Caco-2 (cell line): ENCODE measurements around the gene STYXL2. TPM values are rescaled to one million over a fixed set of nuclear protein-coding genes. Genes with fewer than 3 reads are reported as not detected.

Experiments
- BruUV-seq: library from RNA; stranded (reverse); fragments of 400-500 nt; replicated peaks from 2 replicates; lab custom pipeline; 2021; lab: Mats Ljungman, UMichigan
- CTCF ChIA-PET: fragments of 300-600 bp; sonication (Branson Sonifier 250); formaldehyde crosslinking; loops from one replicate; lab custom pipeline; 2022; ENCODE audit warnings: antibody characterized with exemption; lab: Charles Lee
- POLR2A ChIA-PET: fragments of 300-600 bp; sonication (Branson Sonifier 250); formaldehyde crosslinking; loops from one replicate; lab custom pipeline; 2022; ENCODE audit warnings: antibody characterized with exemption; lab: Charles Lee
- DNase-seq, 2 experiments: peaks; one replicate each; pipeline versions ENCODE4 v3.0.0 to v3.0.0-alpha.2; 2020 to 2022
- H3K27me3 ChIP-seq: replicated peaks from 2 replicates; pipeline ENCODE4 v1.6.0; 2011; ENCODE audit warnings: low read length; ENCODE audit not compliant: control insufficient read depth, insufficient read depth
- H3K36me3 ChIP-seq: 2 replicates; pipeline ENCODE4 v1.5.1; 2011; ENCODE audit warnings: low read length; ENCODE audit not compliant: control insufficient read depth, insufficient read depth
- H3K4me1 ChIP-seq: fragments of 250-450 bp; sonication (Bioruptor Pico); 2 replicates; pipeline ENCODE4 v1.5.1; 2020; ENCODE audit warnings: mild to moderate bottlenecking
- H3K4me3 ChIP-seq: 2 replicates; pipeline ENCODE4 v1.5.1; 2011; ENCODE audit warnings: low read depth, mild to moderate bottlenecking, control low read depth, low read length
- H3K9me3 ChIP-seq: fragments of 250-450 bp; sonication (Bioruptor Pico); 2 replicates; pipeline ENCODE4 v1.5.1; 2020; ENCODE audit warnings: mild to moderate bottlenecking, moderate library complexity
- H3K27ac Mint-ChIP-seq: one replicate; pipeline ENCODE4 v1.8.0; 2022; ENCODE audit warnings: mixed read lengths; ENCODE audit not compliant: unreplicated experiment
- H3K27me3 Mint-ChIP-seq: one replicate; pipeline ENCODE4 v1.8.0; 2022; ENCODE audit warnings: mixed read lengths; ENCODE audit not compliant: insufficient read depth, unreplicated experiment
- H3K36me3 Mint-ChIP-seq: one replicate; pipeline ENCODE4 v1.8.0; 2022; ENCODE audit warnings: mild to moderate bottlenecking, mixed read lengths; ENCODE audit not compliant: insufficient read depth, unreplicated experiment
- H3K4me1 Mint-ChIP-seq: one replicate; pipeline ENCODE4 v1.8.0; 2022; ENCODE audit warnings: low read depth, mixed read lengths; ENCODE audit not compliant: unreplicated experiment
- H3K4me3 Mint-ChIP-seq: one replicate; pipeline ENCODE4 v1.8.0; 2022; ENCODE audit warnings: mild to moderate bottlenecking, moderate library complexity, mixed read lengths; ENCODE audit not compliant: unreplicated experiment
- H3K9me3 Mint-ChIP-seq: one replicate; pipeline ENCODE4 v1.8.0; 2022; ENCODE audit warnings: mixed read lengths; ENCODE audit not compliant: unreplicated experiment
- CTCF ChIP-seq, 2 experiments: fragments of 200-600 bp in 1 of 2; IDR thresholded peaks; 1 replicate in 1 of 2; 2 replicates in 1 of 2; pipeline versions ENCODE4 v1.5.1 to v1.8.0; 2011 to 2022; ENCODE audit warnings: antibody characterized with exemption in 1 of 2, control low read depth in 1 of 2, inconsistent platforms in 1 of 2, low read depth in 1 of 2, low read length in 1 of 2, mild to moderate bottlenecking in 1 of 2, moderate library complexity in 1 of 2; ENCODE audit not compliant: insufficient read depth in 1 of 2, severe bottlenecking in 1 of 2, unreplicated experiment in 1 of 2
- intact Hi-C: fragments of 100-400 bp; cut with micrococcal nuclease; formaldehyde crosslinking; loops from one replicate; pipeline ENCODE4 v1.10.0; 2022; ENCODE audit not compliant: unreplicated experiment
- total RNA-seq: library from RNA; stranded (reverse); gene quantifications from 2 replicates; pipeline ENCODE4 v1.2.3, GENCODE V29; 2022

The STYXL2 gene
- total RNA-seq, 1 experiment from 2014 or later = not detected

DNA sequence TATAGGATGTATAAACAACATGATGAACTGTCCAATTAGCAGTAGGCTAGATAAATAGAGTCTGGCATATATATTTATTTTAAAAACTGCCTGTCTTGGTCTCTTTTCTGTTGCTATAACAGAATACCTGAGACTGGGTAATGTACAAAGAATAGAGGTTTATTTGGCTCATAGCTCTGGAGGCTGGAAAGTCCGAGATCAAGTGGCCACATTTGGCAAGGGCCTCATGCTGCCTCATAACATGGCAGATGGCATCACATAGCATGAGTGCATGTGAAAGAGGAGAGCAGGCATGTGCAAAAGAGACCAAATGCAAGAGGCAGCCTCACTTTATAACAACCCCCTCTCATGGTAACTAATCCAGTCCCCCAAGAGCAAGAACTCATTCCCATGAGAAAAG, 6.0 kb downstream of the STYXL2 start:
- no peak for TF ChIP-seq CTCF (IDR thresholded peaks at IDR 0.05; ENCODE audit: insufficient read depth in 1 of 2, low read depth in 1 of 2, low read length in 1 of 2, severe bottlenecking in 1 of 2, unreplicated experiment in 1 of 2)
- H3K4me1 Mint-ChIP-seq = peaks cover 2% of the 10 kb centered on the region
- H3K27me3 Mint-ChIP-seq = no peaks in the 10 kb centered on the region
- H3K4me3 Mint-ChIP-seq = no peak overlapping the region
- no TSS peak for BruUV-seq
- H3K36me3 Mint-ChIP-seq = no peaks in the 10 kb centered on the region
- no peak overlapping the region for H3K4me3 ChIP-seq
- H3K9me3 Mint-ChIP-seq = peaks cover 8% of the 10 kb centered on the region
- no peaks in the 10 kb centered on the region for H3K4me1 ChIP-seq
- intact Hi-C loops = no loop called here
- no peaks in the 10 kb centered on the region for H3K9me3 ChIP-seq
- no peaks in the 10 kb centered on the region for H3K27me3 ChIP-seq
- H3K27ac Mint-ChIP-seq = no peak overlapping the region
- ChIA-PET POLR2A (no interaction called here), CTCF (no interaction called here)
- no peak for DNase-seq
- no peaks in the 10 kb centered on the region for H3K36me3 ChIP-seq

DNA sequence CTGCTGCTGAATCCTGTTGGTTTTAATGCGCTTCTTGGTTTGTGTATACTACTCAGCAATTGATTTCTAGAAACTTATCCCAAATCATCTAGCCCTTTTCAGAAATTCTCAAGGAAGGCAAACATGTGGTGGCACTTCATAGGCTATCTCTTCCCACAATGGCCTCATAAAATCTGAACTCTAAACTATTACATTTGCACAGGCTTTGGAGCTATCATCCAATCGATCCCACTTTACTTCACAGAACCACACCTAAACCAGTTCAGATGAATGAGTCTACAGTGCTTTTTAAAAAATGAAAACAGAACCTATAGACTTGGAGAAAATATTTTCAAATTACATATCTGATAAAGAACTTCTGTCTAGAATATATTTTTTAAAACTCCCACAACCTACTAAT, 6.9 kb downstream of the STYXL2 start:
- Histone ChIP-seq H3K4me1 (peaks cover 8% of the 10 kb centered on the region; the same call in 1 of the 2 replicates), H3K9me3 (no peaks in the 10 kb centered on the region), H3K36me3 (no peaks in the 10 kb centered on the region), H3K4me3 (no peak overlapping the region), H3K27me3 (no peaks in the 10 kb centered on the region)
- DNase-seq = no peak
- no peak overlapping the region for H3K27ac Mint-ChIP-seq
- ChIA-PET CTCF (no interaction called here), POLR2A (no interaction called here)
- no peaks in the 10 kb centered on the region for H3K27me3 Mint-ChIP-seq
- no peak for TF ChIP-seq CTCF (IDR thresholded peaks at IDR 0.05; ENCODE audit: insufficient read depth in 1 of 2, low read depth in 1 of 2, low read length in 1 of 2, severe bottlenecking in 1 of 2, unreplicated experiment in 1 of 2)
- intact Hi-C loops = no loop called here
- peaks cover 8% of the 10 kb centered on the region for H3K9me3 Mint-ChIP-seq
- no TSS peak for BruUV-seq
- no peak overlapping the region for H3K4me3 Mint-ChIP-seq
- H3K4me1 Mint-ChIP-seq = peaks cover 10% of the 10 kb centered on the region
- H3K36me3 Mint-ChIP-seq = no peaks in the 10 kb centered on the region

GRCh38 chr1:167101754-167102153, 7.9 kb downstream of the STYXL2 start:
- Histone ChIP-seq H3K27me3 (no peaks in the 10 kb centered on the region), H3K36me3 (no peaks in the 10 kb centered on the region), H3K9me3 (no peaks in the 10 kb centered on the region), H3K4me1 (peaks cover 10% of the 10 kb centered on the region; the same call in 1 of the 2 replicates), H3K4me3 (no peak overlapping the region)
- Mint-ChIP-seq H3K4me1 (peaks cover 11% of the 10 kb centered on the region), H3K27me3 (no peaks in the 10 kb centered on the region), H3K4me3 (no peak overlapping the region), H3K27ac (no peak overlapping the region), H3K9me3 (peaks cover 8% of the 10 kb centered on the region), H3K36me3 (no peaks in the 10 kb centered on the region)
- TF ChIP-seq CTCF (IDR thresholded peaks at IDR 0.05; ENCODE audit: insufficient read depth in 1 of 2, low read depth in 1 of 2, low read length in 1 of 2, severe bottlenecking in 1 of 2, unreplicated experiment in 1 of 2) = no peak
- POLR2A ChIA-PET = no interaction called here
- no TSS peak for BruUV-seq
- no peak for DNase-seq
- CTCF ChIA-PET = no interaction called here
- intact Hi-C loops = no loop called here
